ENCODE results near the gene TOMM6.

DNA sequence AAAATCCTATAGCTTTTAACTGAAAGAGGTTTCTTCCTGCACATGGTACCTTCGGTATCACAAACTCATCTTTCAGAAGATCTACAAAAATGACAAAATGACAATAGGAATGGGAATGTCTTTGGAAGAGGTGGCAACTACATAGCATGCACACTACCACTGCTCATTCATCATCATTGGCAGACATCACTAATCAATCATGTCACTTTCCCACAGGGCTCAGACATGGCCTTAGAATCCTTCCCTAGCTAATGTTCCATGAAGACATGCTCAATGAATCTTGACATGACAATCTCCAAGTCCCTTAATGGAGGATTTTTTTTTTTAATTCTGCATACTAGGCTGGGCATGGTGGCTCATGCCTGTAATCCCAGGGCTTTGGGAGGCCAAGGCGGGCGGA lies 37.1 kb upstream of the TOMM6 start:
- TF ChIP-seq, protein P1, sequence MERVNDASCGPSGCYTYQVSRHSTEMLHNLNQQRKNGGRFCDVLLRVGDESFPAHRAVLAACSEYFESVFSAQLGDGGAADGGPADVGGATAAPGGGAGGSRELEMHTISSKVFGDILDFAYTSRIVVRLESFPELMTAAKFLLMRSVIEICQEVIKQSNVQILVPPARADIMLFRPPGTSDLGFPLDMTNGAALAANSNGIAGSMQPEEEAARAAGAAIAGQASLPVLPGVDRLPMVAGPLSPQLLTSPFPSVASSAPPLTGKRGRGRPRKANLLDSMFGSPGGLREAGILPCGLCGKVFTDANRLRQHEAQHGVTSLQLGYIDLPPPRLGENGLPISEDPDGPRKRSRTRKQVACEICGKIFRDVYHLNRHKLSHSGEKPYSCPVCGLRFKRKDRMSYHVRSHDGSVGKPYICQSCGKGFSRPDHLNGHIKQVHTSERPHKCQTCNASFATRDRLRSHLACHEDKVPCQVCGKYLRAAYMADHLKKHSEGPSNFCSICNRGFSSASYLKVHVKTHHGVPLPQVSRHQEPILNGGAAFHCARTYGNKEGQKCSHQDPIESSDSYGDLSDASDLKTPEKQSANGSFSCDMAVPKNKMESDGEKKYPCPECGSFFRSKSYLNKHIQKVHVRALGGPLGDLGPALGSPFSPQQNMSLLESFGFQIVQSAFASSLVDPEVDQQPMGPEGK (CRISPR knock-in tag; IDR thresholded peaks at IDR 0.05; ENCODE audit: borderline replicate concordance) = no peak
- TF ChIP-seq ARNTL (CRISPR knock-in tag; IDR thresholded peaks at IDR 0.05; ENCODE audit: borderline replicate concordance, low read depth) (no peak), ZNF565 (CRISPR knock-in tag; conservative IDR thresholded peaks at IDR 0.05; ENCODE audit: low read depth) (no peak), SNAI2 (CRISPR knock-in tag; IDR thresholded peaks at IDR 0.05) (no peak), PPARA (CRISPR knock-in tag; IDR thresholded peaks at IDR 0.05; ENCODE audit: borderline replicate concordance) (no peak), ISL1 (CRISPR knock-in tag; IDR thresholded peaks at IDR 0.05) (no peak), GLIS3 (CRISPR knock-in tag; IDR thresholded peaks at IDR 0.05) (no peak), TCF4 (CRISPR knock-in tag; IDR thresholded peaks at IDR 0.05; ENCODE audit: borderline replicate concordance) (no peak), ZFP30 (CRISPR knock-in tag; IDR thresholded peaks at IDR 0.05) (no peak), ESRRG (CRISPR knock-in tag; IDR thresholded peaks at IDR 0.05) (no peak), ZNF8 (CRISPR knock-in tag; IDR thresholded peaks at IDR 0.05) (no peak), TOX (CRISPR knock-in tag; IDR thresholded peaks at IDR 0.05; ENCODE audit: borderline replicate concordance) (no peak)
- TF ChIP-seq, protein P2, sequence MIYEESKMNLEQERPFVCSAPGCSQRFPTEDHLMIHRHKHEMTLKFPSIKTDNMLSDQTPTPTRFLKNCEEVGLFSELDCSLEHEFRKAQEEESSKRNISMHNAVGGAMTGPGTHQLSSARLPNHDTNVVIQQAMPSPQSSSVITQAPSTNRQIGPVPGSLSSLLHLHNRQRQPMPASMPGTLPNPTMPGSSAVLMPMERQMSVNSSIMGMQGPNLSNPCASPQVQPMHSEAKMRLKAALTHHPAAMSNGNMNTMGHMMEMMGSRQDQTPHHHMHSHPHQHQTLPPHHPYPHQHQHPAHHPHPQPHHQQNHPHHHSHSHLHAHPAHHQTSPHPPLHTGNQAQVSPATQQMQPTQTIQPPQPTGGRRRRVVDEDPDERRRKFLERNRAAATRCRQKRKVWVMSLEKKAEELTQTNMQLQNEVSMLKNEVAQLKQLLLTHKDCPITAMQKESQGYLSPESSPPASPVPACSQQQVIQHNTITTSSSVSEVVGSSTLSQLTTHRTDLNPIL (CRISPR knock-in tag; IDR thresholded peaks at IDR 0.05; ENCODE audit: low read depth) = no peak
- TF ChIP-seq, protein P3, sequence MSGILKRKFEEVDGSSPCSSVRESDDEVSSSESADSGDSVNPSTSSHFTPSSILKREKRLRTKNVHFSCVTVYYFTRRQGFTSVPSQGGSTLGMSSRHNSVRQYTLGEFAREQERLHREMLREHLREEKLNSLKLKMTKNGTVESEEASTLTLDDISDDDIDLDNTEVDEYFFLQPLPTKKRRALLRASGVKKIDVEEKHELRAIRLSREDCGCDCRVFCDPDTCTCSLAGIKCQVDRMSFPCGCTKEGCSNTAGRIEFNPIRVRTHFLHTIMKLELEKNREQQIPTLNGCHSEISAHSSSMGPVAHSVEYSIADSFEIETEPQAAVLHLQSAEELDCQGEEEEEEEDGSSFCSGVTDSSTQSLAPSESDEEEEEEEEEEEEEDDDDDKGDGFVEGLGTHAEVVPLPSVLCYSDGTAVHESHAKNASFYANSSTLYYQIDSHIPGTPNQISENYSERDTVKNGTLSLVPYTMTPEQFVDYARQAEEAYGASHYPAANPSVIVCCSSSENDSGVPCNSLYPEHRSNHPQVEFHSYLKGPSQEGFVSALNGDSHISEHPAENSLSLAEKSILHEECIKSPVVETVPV (CRISPR knock-in tag; IDR thresholded peaks at IDR 0.05) = no peak

All from SK-N-SH treated with all-trans-retinoic acid at 6 μM for 48 hours (cell line).